Activated T-cell treated with anti-CD3 and anti-CD28 coated beads for 48 hours (primary cell): ENCODE measurements around the gene ERGIC2.
"Not testable (repeated sequence)": the region's sequence is repeated elsewhere in the genome, so short reads cannot be mapped to it uniquely, and the experiment has no call there.

Experiments used
- DNase-seq: peaks from one replicate; pipeline ENCODE4 v3.0.0-alpha.2; 2020; ENCODE audit warnings: low read depth

The ERGIC2 gene

GRCh38 chr12:29299633-29300032 is 81.3 kb downstream of the ERGIC2 start:
- DNase-seq = no peak

- no peak for DNase-seq
Measured at GRCh38 chr12:29291226-29291625, 89.7 kb downstream of the ERGIC2 start.

GRCh38 chr12:29290475-29290874 is 90.5 kb downstream of the ERGIC2 start:
- DNase-seq = not testable (repeated sequence)

- DNase-seq = no peak
Measured at GRCh38 chr12:29288031-29288430, 92.9 kb downstream of the ERGIC2 start.

- no peak for DNase-seq
Measured at GRCh38 chr12:29287622-29288021, 93.3 kb downstream of the ERGIC2 start.
